Measurements from ENCODE around the gene TMEM203. TPM values are rescaled to one million over a fixed set of nuclear protein-coding genes. Genes with fewer than 3 reads are reported as not detected.
A peak's percentile ranks its signal among the peaks of the same experiment; 100 is the strongest.

The TMEM203 gene
- total and polyA plus RNA-seq, 2 of the 13 experiments (the other 11 are each of a cell fraction or from before 2014, with no cell fraction given): 23.4 to 36.7 TPM

DNA sequence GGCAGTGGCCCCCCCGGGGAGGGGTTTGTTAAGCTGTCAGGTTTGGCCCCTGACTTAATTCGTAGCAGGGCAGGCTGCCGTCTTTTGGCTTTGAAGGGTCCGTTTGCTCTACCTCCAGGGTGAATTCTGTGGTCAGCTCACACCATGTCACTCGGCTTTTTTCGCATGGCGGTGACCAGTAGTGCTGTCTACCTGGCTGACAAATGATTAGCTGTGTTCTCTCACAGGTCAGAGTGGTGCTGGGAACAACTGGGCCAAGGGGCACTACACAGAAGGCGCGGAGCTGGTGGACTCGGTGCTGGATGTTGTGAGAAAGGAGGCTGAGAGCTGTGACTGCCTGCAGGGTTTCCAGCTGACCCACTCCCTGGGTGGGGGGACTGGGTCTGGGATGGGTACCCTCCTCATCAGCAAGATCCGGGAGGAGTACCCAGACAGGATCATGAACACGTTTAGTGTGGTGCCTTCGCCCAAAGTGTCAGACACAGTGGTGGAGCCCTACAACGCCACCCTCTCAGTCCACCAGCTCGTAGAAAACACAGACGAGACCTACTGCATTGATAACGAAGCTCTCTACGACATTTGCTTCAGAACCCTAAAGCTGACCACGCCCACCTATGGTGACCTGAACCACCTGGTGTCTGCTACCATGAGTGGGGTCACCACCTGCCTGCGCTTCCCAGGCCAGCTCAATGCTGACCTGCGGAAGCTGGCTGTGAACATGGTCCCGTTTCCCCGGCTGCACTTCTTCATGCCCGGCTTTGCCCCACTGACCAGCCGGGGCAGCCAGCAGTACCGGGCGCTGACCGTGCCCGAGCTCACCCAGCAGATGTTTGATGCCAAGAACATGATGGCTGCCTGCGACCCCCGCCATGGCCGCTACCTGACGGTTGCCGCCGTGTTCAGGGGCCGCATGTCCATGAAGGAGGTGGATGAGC, 37.1 kb upstream of the TMEM203 start:
- CTCF ChIA-PET (ENCODE audit: low intra/inter-chr PET ratio, low total read pairs): no interaction called here
- H3K9ac ChIP-seq (ENCODE audit: insufficient read depth, low read depth, low read length): peak overlapping the region; percentile 92
- peak overlapping the region; percentile 99 for H3K4me2 ChIP-seq (ENCODE audit: low read depth, low read length)
- POLR2A ChIA-PET: interaction anchor here (0.6 to 7.7 kb wide), 22 partner anchors 9 to 213 kb away, joined by 3 to 317 read pairs (median 5); partner anchors contain the start of genes MAN1B1, NELFB, RNF208 and RNF224
- no peaks in the 10 kb centered on the region for H3K9me3 ChIP-seq (ENCODE audit: low read length)
- ATAC-seq (no peak), DNase-seq (ENCODE audit: low spot score) (no peak), FAIRE-seq (no peak)
- peaks cover 33% of the 10 kb centered on the region for H3K79me2 ChIP-seq (ENCODE audit: insufficient read depth, low read length)
- in situ Hi-C loops (cut with HindIII; ENCODE audit: extremely low pct_ligation_motif_present, low pct_unique_long_range_greater_than_20kb) (no loop called here), intact Hi-C loops (cut with micrococcal nuclease; ENCODE audit: unreplicated experiment) (no loop called here)
- WGBS (ENCODE audit: low lambda C conversion rate): 79% methylated on average over 18 of the region's 36 CpGs
- peaks cover 4 to 19% of the 10 kb centered on the region in 2 experiments; a peak in 4 of 5 replicates for H3K36me3 ChIP-seq (replicated peaks in 1 of 2; ENCODE audit: control insufficient read depth in 1 of 2, insufficient read depth in 2 of 2, low read length in 2 of 2)
- H3K27me3 ChIP-seq (ENCODE audit: control insufficient read depth in 1 of 2, insufficient read depth in 2 of 2, low read length in 2 of 2): peaks cover 2 to 4% of the 10 kb centered on the region in 2 experiments; a peak in 2 of 5 replicates
- peak overlapping the region; percentile 91 for H3K27ac ChIP-seq (ENCODE audit: extremely low read length, insufficient read depth, low read length)
- peaks cover 27% of the 10 kb centered on the region for H4K20me1 ChIP-seq (ENCODE audit: insufficient read depth, low read length)
- BruUV-seq (replicated peaks): TSS peak; percentile 75
- H3K4me1 ChIP-seq (ENCODE audit: insufficient read depth, low read length): peaks cover 64% of the 10 kb centered on the region
- H3K4me3 ChIP-seq (replicated peaks in 1 of 3; ENCODE audit: insufficient read depth in 1 of 3, low read depth in 2 of 3, low read length in 3 of 3): peak overlapping the region; percentile 89 to 94 (median 94)
- H2AFZ ChIP-seq (ENCODE audit: low read length): no peak overlapping the region
- TF ChIP-seq RBFOX2 (IDR thresholded peaks at IDR 0.05; ENCODE audit: low read depth, low read length) (peak; percentile 76), ZNF333 (CRISPR knock-in tag; IDR thresholded peaks at IDR 0.05; ENCODE audit: borderline replicate concordance) (no peak), ZNF253 (CRISPR knock-in tag; IDR thresholded peaks at IDR 0.05; ENCODE audit: borderline replicate concordance) (no peak), ZNF839 (CRISPR knock-in tag; IDR thresholded peaks at IDR 0.05; ENCODE audit: borderline replicate concordance) (no peak), ZNF777 (CRISPR knock-in tag; IDR thresholded peaks at IDR 0.05) (0 out of 2 replicates have a peak, but pooled peaks have one; percentile 1), MTF1 (CRISPR knock-in tag; IDR thresholded peaks at IDR 0.05) (no peak), ARID3A (IDR thresholded peaks at IDR 0.05; ENCODE audit: low read depth, low read length) (no peak), DNMT1 (CRISPR knock-in tag; IDR thresholded peaks at IDR 0.05) (no peak), ZNF232 (CRISPR knock-in tag; IDR thresholded peaks at IDR 0.05; ENCODE audit: borderline replicate concordance) (no peak), SP140L (CRISPR knock-in tag; IDR thresholded peaks at IDR 0.05; ENCODE audit: borderline replicate concordance) (no peak), ZFP36 (IDR thresholded peaks at IDR 0.05; ENCODE audit: borderline replicate concordance, low read depth, low read length, partially characterized antibody) (no peak), SMAD3 (CRISPR knock-in tag; IDR thresholded peaks at IDR 0.05) (no peak), ISX (CRISPR knock-in tag; conservative IDR thresholded peaks at IDR 0.05) (no peak), ZNF501 (CRISPR knock-in tag; IDR thresholded peaks at IDR 0.05) (no peak; the same call in 1 of the 2 replicates), GLI4 (CRISPR knock-in tag; IDR thresholded peaks at IDR 0.05; ENCODE audit: borderline replicate concordance) (no peak), ZSCAN21 (CRISPR knock-in tag; IDR thresholded peaks at IDR 0.05; ENCODE audit: borderline replicate concordance) (no peak), FOXK1 (CRISPR knock-in tag; IDR thresholded peaks at IDR 0.05; ENCODE audit: borderline replicate concordance, low read depth) (no peak)
- TF ChIP-seq, protein P1, sequence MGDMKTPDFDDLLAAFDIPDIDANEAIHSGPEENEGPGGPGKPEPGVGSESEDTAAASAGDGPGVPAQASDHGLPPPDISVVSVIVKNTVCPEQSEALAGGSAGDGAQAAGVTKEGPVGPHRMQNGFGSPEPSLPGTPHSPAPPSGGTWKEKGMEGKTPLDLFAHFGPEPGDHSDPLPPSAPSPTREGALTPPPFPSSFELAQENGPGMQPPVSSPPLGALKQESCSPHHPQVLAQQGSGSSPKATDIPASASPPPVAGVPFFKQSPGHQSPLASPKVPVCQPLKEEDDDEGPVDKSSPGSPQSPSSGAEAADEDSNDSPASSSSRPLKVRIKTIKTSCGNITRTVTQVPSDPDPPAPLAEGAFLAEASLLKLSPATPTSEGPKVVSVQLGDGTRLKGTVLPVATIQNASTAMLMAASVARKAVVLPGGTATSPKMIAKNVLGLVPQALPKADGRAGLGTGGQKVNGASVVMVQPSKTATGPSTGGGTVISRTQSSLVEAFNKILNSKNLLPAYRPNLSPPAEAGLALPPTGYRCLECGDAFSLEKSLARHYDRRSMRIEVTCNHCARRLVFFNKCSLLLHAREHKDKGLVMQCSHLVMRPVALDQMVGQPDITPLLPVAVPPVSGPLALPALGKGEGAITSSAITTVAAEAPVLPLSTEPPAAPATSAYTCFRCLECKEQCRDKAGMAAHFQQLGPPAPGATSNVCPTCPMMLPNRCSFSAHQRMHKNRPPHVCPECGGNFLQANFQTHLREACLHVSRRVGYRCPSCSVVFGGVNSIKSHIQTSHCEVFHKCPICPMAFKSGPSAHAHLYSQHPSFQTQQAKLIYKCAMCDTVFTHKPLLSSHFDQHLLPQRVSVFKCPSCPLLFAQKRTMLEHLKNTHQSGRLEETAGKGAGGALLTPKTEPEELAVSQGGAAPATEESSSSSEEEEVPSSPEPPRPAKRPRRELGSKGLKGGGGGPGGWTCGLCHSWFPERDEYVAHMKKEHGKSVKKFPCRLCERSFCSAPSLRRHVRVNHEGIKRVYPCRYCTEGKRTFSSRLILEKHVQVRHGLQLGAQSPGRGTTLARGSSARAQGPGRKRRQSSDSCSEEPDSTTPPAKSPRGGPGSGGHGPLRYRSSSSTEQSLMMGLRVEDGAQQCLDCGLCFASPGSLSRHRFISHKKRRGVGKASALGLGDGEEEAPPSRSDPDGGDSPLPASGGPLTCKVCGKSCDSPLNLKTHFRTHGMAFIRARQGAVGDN (CRISPR knock-in tag; IDR thresholded peaks at IDR 0.05): no peak; the same call in none of the 2 replicates
